Measurements from ENCODE around the gene CNTN3. TPM values are rescaled to one million over a fixed set of nuclear protein-coding genes. Genes with fewer than 3 reads are reported as not detected.
A peak's percentile ranks its signal among the peaks of the same experiment; 100 is the strongest.

Gene CNTN3
- total RNA-seq, 4 donors from 2014 or later, result 1.0 to 17.3 (median 4.7) TPM

DNA sequence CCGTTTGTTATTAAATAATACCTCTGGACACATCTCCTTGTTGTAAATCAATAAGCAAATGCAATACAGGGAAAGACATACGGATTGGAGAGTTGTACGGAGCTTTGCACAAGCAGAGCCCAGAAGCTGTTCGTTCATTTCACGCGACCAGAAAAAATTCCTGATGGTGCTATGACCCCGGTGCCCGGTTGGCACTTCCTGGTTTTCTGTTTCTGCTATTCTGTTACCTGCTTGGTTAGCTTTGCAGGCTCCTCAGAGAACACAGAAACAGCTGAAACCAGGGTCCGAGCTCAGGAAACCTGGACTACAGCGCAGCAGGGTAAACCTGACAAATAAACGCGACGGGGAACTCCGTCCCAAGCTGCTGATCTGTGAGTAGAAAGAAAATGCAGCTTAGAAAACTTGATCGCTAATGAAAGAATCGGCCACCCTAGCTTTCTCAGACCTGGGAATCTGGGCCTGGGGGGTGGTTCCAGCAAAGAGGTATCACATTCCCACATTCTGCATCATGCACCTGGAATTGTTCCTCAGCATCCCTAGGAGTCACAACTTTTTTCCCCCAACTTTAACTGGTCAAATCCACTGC is 845 bp downstream of the CNTN3 start:
- no peaks in the 10 kb centered on the region for H3K9me3 ChIP-seq
- peak overlapping the region in 2 of 4 donors; percentile 63 to 73 for H3K27ac ChIP-seq
- peaks cover 0 to 29% (median 0%) of the 10 kb centered on the region in 3 donors for H3K4me1 ChIP-seq
- H3K4me3 ChIP-seq, result peak overlapping the region; percentile 59 to 61
- TF ChIP-seq CTCF (IDR thresholded peaks at IDR 0.05), result no peak
- TF ChIP-seq POLR2AphosphoS5 (IDR thresholded peaks at IDR 0.05), result no peak
- TF ChIP-seq POLR2A (IDR thresholded peaks at IDR 0.05), result no peak
- H3K36me3 ChIP-seq, result no peaks in the 10 kb centered on the region
- ATAC-seq, result no peak
- peaks cover 19% of the 10 kb centered on the region for H3K27me3 ChIP-seq
- WGBS, 2 donors (ENCODE audit: low coverage in 1 of 2), result 18% methylated on average over 16 of the region's 16 CpGs; no CpG with 5 or more reads in 1 of the 2 donors

- WGBS, 2 donors (ENCODE audit: low coverage in 1 of 2), result 27 to 33% methylated on average over 1 to 2 of the region's 2 CpGs
- H3K27me3 ChIP-seq, result peaks cover 19% of the 10 kb centered on the region
- peak overlapping the region; percentile 59 to 61 for H3K4me3 ChIP-seq
- ATAC-seq, result no peak
- no peaks in the 10 kb centered on the region for H3K36me3 ChIP-seq
- peaks cover 0 to 29% (median 0%) of the 10 kb centered on the region in 3 donors for H3K4me1 ChIP-seq
- no peaks in the 10 kb centered on the region for H3K9me3 ChIP-seq
- H3K27ac ChIP-seq, result peak overlapping the region in 1 of 4 donors; percentile 73
- no peak for TF ChIP-seq POLR2AphosphoS5 (IDR thresholded peaks at IDR 0.05)
- TF ChIP-seq CTCF (IDR thresholded peaks at IDR 0.05), result no peak
- no peak for TF ChIP-seq POLR2A (IDR thresholded peaks at IDR 0.05)
- no peak for TF ChIP-seq EP300 (IDR thresholded peaks at IDR 0.05)
These were observed 1.4 kb downstream of the CNTN3 start for GRCh38 chr3:74613060-74613459.

DNA sequence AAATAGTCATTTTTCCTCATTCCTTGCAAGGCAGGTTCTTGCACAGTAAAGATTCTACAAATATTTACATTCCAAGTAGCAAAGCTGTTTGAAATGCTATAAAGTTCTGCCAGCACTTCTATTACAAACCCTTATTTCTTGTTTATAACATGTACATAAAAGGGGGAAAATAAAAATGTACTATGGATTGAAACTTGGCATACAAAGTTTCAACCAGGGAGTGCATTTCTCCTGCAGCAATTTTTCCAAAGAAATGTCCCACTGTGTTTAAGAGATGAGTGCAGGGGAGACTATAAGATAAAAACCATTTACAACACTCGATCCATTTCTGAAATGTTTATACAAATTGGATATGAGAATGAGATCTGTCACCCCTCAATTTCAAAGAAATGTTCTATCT is 3.3 kb downstream of the CNTN3 start:
- ATAC-seq, result no peak
- peaks cover 0 to 29% (median 0%) of the 10 kb centered on the region in 3 donors for H3K4me1 ChIP-seq
- no peak for TF ChIP-seq CTCF (IDR thresholded peaks at IDR 0.05)
- no peak for TF ChIP-seq EP300 (IDR thresholded peaks at IDR 0.05)
- TF ChIP-seq POLR2AphosphoS5 (IDR thresholded peaks at IDR 0.05), result no peak
- no peak for TF ChIP-seq POLR2A (IDR thresholded peaks at IDR 0.05)
- 7 to 21% methylated on average over 1 of the region's 1 CpG for WGBS, 2 donors (ENCODE audit: low coverage in 1 of 2)
- H3K36me3 ChIP-seq, result no peaks in the 10 kb centered on the region
- no peak overlapping the region for H3K27ac ChIP-seq
- H3K4me3 ChIP-seq, result no peak overlapping the region
- peaks cover 19% of the 10 kb centered on the region for H3K27me3 ChIP-seq
- H3K9me3 ChIP-seq, result no peaks in the 10 kb centered on the region

DNA sequence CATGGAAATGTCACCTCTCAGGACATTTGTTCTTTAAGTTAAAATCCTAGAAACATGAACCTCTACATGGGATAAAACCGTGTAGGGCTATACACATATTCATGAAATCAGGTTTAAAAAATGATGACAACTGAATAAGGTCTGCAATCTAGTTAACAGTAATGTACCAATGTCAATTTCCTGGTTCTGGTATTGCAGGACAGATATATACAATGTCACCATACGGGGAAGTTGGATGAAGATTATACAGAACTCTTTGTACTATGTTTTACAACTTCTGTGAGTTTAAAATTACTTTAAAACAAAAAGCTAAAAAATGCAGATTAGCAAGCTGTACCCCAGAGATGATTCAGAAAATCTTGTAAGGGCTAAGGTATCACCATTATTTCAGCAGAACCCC is 6.7 kb downstream of the CNTN3 start:
- no peaks in the 10 kb centered on the region for H3K27me3 ChIP-seq
- no peak for ATAC-seq
- no peak overlapping the region for H3K27ac ChIP-seq
- peaks cover 0 to 20% (median 0%) of the 10 kb centered on the region in 3 donors for H3K4me1 ChIP-seq
- TF ChIP-seq CTCF (IDR thresholded peaks at IDR 0.05), result no peak
- no peak for TF ChIP-seq EP300 (IDR thresholded peaks at IDR 0.05)
- TF ChIP-seq POLR2A (IDR thresholded peaks at IDR 0.05), result no peak
- no peak for TF ChIP-seq POLR2AphosphoS5 (IDR thresholded peaks at IDR 0.05)
- 93 to 100% methylated on average over 2 of the region's 2 CpGs for whole genome bisulfite sequencing, 2 donors (ENCODE audit: low coverage in 1 of 2)
- no peaks in the 10 kb centered on the region for H3K36me3 ChIP-seq
- no peak overlapping the region for H3K4me3 ChIP-seq
- no peaks in the 10 kb centered on the region for H3K9me3 ChIP-seq

GRCh38 chr3:74606996-74607395 is 7.5 kb downstream of the CNTN3 start:
- no peaks in the 10 kb centered on the region for H3K9me3 ChIP-seq
- H3K27ac ChIP-seq, result no peak overlapping the region
- no peaks in the 10 kb centered on the region for H3K27me3 ChIP-seq
- ATAC-seq, result no peak
- H3K36me3 ChIP-seq, result no peaks in the 10 kb centered on the region
- peaks cover 0 to 12% (median 0%) of the 10 kb centered on the region in 3 donors for H3K4me1 ChIP-seq
- no peak overlapping the region for H3K4me3 ChIP-seq
- TF ChIP-seq CTCF (IDR thresholded peaks at IDR 0.05) (no peak), POLR2AphosphoS5 (IDR thresholded peaks at IDR 0.05) (no peak), EP300 (IDR thresholded peaks at IDR 0.05) (no peak), POLR2A (IDR thresholded peaks at IDR 0.05) (no peak)
- 91 to 95% methylated on average over 7 of the region's 7 CpGs for WGBS, 2 donors (ENCODE audit: low coverage in 1 of 2)

All from gastroesophageal sphincter (tissue), 4 donors.